LNCAP (cell line): ENCODE measurements around the gene PSME3IP1.

ENCODE experiments used
- TF ChIP-seq, protein P1 (sequence below): fragments of 450-650 bp; IDR thresholded peaks from 2 replicates; pipeline ENCODE4 v1.5.1; 2017; ENCODE audit warnings: mild to moderate bottlenecking

The PSME3IP1 gene

DNA sequence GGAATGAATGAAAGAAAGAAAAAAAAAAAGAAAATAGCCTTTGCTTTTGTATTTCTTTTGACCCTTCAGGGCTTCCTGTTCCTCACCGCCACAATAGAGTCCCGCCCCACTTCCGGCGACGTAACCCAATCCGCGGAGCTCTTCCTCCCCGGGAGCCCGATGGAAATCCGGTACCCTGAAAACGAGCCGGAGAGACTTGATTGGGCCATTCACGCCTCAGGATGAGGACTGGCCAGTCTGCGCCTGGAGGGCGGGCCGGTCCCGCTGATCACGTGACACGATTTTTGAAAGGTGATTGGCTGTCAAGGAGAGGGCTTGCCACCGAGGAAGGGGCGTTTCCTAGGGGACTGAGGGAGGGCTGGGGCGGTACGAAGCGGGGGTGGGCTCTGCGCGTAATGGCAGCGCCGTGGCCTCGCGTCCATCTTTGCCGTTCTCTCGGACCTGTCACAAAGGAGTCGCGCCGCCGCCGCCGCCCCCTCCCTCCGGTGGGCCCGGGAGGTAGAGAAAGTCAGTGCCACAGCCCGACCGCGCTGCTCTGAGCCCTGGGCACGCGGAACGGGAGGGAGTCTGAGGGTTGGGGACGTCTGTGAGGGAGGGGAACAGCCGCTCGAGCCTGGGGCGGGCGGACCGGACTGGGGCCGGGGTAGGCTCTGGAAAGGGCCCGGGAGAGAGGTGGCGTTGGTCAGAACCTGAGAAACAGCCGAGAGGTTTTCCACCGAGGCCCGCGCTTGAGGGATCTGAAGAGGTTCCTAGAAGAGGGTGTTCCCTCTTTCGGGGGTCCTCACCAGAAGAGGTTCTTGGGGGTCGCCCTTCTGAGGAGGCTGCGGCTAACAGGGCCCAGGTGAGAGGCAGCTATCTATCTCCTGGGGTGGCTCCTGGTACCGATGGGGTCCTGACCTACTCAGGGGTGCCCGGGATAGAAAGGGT lies at the start of gene PSME3IP1, which contains the start of gene RSPRY1:
PSME3IP1 (minus strand) TSS at position 95 of the 927 bp plus-strand sequence. CDS start 12,185 bp downstream, outside the sequence.
RSPRY1 (plus strand) TSS at position 385 of the 927 bp plus-strand sequence. CDS start 18,330 bp downstream, outside the sequence.
- TF ChIP-seq, protein P1, sequence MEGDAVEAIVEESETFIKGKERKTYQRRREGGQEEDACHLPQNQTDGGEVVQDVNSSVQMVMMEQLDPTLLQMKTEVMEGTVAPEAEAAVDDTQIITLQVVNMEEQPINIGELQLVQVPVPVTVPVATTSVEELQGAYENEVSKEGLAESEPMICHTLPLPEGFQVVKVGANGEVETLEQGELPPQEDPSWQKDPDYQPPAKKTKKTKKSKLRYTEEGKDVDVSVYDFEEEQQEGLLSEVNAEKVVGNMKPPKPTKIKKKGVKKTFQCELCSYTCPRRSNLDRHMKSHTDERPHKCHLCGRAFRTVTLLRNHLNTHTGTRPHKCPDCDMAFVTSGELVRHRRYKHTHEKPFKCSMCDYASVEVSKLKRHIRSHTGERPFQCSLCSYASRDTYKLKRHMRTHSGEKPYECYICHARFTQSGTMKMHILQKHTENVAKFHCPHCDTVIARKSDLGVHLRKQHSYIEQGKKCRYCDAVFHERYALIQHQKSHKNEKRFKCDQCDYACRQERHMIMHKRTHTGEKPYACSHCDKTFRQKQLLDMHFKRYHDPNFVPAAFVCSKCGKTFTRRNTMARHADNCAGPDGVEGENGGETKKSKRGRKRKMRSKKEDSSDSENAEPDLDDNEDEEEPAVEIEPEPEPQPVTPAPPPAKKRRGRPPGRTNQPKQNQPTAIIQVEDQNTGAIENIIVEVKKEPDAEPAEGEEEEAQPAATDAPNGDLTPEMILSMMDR = no peak

DNA sequence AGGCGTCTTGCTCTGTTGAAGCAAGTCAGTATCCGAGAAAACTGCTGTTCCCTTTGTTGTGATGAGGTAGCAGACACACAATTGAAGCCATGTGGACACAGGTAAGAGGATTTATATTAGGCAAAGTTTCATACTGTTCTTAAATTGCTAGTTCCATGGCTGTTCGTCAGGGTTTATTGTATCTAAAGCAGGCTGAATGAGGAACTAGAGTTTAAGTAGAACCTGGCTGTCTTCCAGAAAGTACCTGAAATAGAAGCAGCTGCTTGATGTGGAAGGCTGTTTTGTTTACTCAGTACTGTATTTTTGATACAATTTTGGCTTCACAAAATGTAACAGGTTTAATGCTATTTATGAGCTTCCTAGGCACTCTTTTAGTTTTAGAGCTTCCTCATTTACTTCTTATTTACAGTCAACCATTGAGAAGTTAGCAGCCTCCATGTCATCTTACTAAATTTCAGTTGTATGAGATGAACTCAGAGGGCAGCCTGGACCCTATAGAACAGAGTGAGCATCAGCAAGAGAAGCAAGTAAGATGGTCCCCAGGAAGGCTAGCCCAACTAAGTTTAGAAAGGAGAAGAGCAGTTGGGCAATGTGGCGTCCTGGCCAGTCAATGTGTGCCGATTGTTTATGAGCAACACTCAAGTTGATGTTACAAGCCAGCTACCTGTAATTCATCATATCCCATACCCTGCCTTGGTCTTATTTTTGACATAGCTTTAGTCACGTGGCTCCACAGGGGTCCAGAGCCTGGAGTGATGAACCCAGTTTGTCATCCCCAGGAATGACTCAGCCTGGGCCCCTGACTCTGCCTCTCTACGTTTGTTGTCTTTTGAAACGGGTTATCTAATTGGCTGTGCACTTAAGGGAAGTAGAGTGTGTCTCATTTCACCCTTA lies 49.5 kb upstream of the PSME3IP1 start:
- TF ChIP-seq, protein P1 = no peak

GRCh38 chr16:57234707-57235092 lies 48.9 kb upstream of the PSME3IP1 start:
- TF ChIP-seq, protein P1 = no peak

GRCh38 chr16:57233944-57234706 lies 48.3 kb upstream of the PSME3IP1 start:
- TF ChIP-seq, protein P1 = no peak

DNA sequence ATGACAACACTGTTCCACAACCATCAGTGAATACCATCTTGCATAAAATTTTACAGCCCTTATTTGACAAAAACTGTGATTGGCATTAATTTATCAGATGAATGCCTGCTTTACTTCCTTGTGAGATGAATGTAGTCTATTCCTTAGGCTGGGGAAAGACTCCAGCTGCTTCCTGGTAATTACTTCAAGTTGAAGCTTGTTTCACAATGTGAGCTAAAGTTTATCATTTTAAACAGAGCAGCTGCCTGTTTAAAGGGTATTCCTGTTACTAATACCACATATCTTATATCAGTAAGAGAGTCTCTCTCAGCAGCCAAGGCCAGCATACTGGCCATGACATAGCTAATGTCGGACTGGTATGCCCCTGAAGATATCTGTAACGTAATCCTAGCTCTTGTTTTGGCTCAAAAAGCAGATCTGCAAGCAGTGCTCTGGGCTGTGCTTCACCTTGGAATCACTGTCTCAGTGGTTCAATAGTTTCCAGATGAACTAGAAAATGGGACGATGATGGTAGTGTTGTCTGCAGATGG lies 46.0 kb upstream of the PSME3IP1 start:
- TF ChIP-seq, protein P1 = no peak

GRCh38 chr16:57229079-57229478 lies 43.2 kb upstream of the PSME3IP1 start:
- TF ChIP-seq, protein P1 = no peak
